Measurements from ENCODE around the gene PIGU.

PIGU gene

DNA sequence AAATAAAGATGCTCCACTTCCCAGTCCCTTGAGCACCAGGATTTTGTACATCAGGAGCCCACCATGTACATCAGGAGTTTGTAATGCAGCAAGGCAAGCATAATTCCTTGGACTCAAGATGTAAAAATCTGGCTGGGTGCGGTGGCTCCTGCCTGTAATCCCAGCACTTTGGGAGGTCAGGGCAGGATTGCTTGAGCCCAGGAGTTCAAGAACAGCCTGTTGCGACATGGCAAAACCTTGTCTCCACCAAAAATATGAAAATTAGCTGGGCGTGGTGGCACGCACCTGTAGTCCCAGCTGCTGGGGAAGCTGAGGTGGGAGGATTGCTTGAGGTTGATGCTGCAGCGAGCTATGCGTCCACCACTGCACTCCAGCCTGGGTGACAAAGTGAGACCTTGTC lies 134.5 kb downstream of the PIGU start:
- Histone ChIP-seq H3K4me3 (replicated peaks; ENCODE audit: insufficient read depth, low read length) (no peak overlapping the region), H3K27ac (replicated peaks) (no peak overlapping the region), H3K27me3 (ENCODE audit: insufficient read depth, poor library complexity, severe bottlenecking) (no peaks in the 10 kb centered on the region)
- no peak for DNase-seq (ENCODE audit: low read depth in 1 of 2, low spot score in 1 of 2)
- no peak for TF ChIP-seq POLR2AphosphoS5 (IDR thresholded peaks at IDR 0.05; ENCODE audit: low read depth)
- no peak for TF ChIP-seq GABPA (IDR thresholded peaks at IDR 0.05; ENCODE audit: low read depth)
- TF ChIP-seq, protein P1, sequence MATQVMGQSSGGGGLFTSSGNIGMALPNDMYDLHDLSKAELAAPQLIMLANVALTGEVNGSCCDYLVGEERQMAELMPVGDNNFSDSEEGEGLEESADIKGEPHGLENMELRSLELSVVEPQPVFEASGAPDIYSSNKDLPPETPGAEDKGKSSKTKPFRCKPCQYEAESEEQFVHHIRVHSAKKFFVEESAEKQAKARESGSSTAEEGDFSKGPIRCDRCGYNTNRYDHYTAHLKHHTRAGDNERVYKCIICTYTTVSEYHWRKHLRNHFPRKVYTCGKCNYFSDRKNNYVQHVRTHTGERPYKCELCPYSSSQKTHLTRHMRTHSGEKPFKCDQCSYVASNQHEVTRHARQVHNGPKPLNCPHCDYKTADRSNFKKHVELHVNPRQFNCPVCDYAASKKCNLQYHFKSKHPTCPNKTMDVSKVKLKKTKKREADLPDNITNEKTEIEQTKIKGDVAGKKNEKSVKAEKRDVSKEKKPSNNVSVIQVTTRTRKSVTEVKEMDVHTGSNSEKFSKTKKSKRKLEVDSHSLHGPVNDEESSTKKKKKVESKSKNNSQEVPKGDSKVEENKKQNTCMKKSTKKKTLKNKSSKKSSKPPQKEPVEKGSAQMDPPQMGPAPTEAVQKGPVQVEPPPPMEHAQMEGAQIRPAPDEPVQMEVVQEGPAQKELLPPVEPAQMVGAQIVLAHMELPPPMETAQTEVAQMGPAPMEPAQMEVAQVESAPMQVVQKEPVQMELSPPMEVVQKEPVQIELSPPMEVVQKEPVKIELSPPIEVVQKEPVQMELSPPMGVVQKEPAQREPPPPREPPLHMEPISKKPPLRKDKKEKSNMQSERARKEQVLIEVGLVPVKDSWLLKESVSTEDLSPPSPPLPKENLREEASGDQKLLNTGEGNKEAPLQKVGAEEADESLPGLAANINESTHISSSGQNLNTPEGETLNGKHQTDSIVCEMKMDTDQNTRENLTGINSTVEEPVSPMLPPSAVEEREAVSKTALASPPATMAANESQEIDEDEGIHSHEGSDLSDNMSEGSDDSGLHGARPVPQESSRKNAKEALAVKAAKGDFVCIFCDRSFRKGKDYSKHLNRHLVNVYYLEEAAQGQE (IDR thresholded peaks at IDR 0.05; ENCODE audit: insufficient replicate concordance, low read depth), result no peak
- no peak for TF ChIP-seq SPI1 (IDR thresholded peaks at IDR 0.05; ENCODE audit: borderline replicate concordance, low read depth)
- TF ChIP-seq, protein P2, sequence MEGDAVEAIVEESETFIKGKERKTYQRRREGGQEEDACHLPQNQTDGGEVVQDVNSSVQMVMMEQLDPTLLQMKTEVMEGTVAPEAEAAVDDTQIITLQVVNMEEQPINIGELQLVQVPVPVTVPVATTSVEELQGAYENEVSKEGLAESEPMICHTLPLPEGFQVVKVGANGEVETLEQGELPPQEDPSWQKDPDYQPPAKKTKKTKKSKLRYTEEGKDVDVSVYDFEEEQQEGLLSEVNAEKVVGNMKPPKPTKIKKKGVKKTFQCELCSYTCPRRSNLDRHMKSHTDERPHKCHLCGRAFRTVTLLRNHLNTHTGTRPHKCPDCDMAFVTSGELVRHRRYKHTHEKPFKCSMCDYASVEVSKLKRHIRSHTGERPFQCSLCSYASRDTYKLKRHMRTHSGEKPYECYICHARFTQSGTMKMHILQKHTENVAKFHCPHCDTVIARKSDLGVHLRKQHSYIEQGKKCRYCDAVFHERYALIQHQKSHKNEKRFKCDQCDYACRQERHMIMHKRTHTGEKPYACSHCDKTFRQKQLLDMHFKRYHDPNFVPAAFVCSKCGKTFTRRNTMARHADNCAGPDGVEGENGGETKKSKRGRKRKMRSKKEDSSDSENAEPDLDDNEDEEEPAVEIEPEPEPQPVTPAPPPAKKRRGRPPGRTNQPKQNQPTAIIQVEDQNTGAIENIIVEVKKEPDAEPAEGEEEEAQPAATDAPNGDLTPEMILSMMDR (IDR thresholded peaks at IDR 0.05; ENCODE audit: insufficient read depth, low read length), result no peak

DNA sequence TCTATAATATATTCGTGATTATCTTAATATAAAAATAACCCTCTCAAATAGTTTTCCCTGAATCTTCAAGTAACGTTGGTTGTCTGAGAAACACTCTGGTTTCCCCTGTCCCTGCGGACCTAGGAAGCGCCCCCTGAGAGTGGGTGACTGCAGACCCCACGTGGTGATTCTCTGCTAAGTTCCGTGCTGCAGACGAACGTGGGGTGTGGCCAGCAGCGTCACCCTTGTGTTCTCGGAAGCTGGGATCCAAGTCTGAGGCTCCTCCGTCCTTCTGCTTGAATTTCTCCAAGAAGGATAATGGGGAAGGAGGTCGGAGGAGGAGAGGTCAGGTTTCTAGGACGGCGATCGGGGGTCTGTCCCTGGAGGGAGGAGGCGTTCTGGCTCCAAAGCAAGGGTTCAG lies 135.0 kb downstream of the PIGU start:
- no peak for DNase-seq (ENCODE audit: low read depth in 1 of 2, low spot score in 1 of 2)
- TF ChIP-seq POLR2AphosphoS5 (IDR thresholded peaks at IDR 0.05; ENCODE audit: low read depth) (no peak), SPI1 (IDR thresholded peaks at IDR 0.05; ENCODE audit: borderline replicate concordance, low read depth) (no peak), GABPA (IDR thresholded peaks at IDR 0.05; ENCODE audit: low read depth) (no peak)
- TF ChIP-seq, protein P1 (IDR thresholded peaks at IDR 0.05; ENCODE audit: insufficient replicate concordance, low read depth), result no peak
- TF ChIP-seq, protein P2 (IDR thresholded peaks at IDR 0.05; ENCODE audit: insufficient read depth, low read length), result no peak
- Histone ChIP-seq H3K4me3 (replicated peaks; ENCODE audit: insufficient read depth, low read length) (no peak overlapping the region), H3K27me3 (ENCODE audit: insufficient read depth, poor library complexity, severe bottlenecking) (no peaks in the 10 kb centered on the region), H3K27ac (replicated peaks) (no peak overlapping the region)

DNA sequence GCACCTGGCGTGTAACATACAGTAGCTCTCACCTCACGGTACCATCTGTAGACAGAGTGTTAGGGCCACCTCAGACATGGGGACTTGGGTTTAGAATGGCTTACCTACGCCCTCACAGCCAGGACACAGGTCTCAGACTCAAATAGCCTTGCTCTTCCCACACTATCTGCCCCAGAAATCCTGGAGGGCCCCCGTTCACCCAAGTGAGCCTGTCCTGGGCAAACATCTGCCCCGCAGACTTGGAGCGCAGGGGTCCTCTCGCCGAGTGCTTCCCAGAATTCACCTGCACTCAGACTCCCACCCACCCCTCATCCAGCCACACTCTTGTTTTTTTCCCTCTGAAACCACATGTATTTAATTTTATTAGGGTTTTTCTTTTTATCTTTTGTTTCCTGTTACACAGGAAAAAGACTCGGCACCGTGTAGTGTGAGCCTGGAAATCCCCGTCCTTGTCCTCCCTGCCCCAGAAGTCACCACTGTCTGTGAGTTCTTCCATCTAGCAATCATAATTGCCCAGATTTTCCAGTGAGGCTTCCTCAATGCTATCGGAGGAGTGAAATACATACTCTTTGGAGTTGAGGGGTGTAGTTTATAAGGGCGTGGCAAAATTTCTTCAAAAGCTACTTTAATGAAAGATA lies 135.5 kb downstream of the PIGU start:
- Histone ChIP-seq H3K27me3 (ENCODE audit: insufficient read depth, poor library complexity, severe bottlenecking) (no peaks in the 10 kb centered on the region), H3K4me3 (replicated peaks; ENCODE audit: insufficient read depth, low read length) (no peak overlapping the region), H3K27ac (replicated peaks) (no peak overlapping the region)
- TF ChIP-seq GABPA (IDR thresholded peaks at IDR 0.05; ENCODE audit: low read depth) (no peak), SPI1 (IDR thresholded peaks at IDR 0.05; ENCODE audit: borderline replicate concordance, low read depth) (no peak), POLR2AphosphoS5 (IDR thresholded peaks at IDR 0.05; ENCODE audit: low read depth) (no peak)
- TF ChIP-seq, protein P1 (IDR thresholded peaks at IDR 0.05; ENCODE audit: insufficient replicate concordance, low read depth), result no peak
- DNase-seq (ENCODE audit: low read depth in 1 of 2, low spot score in 1 of 2), result no peak

Measured in HL-60 (cell line).